Stomach (tissue), 4 donors: ENCODE measurements around the gene FADS6.

ENCODE experiments used
- EP300 ChIP-seq: sonication (generic); formaldehyde crosslinking; IDR thresholded peaks from one replicate; pipeline ENCODE4 v1.6.1; 2017; ENCODE audit warnings: antibody characterized with exemption
- POLR2A ChIP-seq, 4 donors: fragments of 450-650 bp; IDR thresholded peaks; one replicate each; pipeline ENCODE4 v1.6.1; 2016; ENCODE audit warnings: antibody characterized with exemption in 4 of 4, control low read depth in 2 of 4, mild to moderate bottlenecking in 1 of 4, moderate library complexity in 1 of 4
- POLR2AphosphoS5 ChIP-seq, 3 donors: sonication (generic); formaldehyde crosslinking; IDR thresholded peaks; one replicate each; pipeline ENCODE4 v1.6.1; 2016; ENCODE audit warnings: antibody characterized with exemption in 3 of 3
- TF ChIP-seq, protein P1 (sequence below), 7 experiments: fragments of 450-650 bp in 4 of 7; fragments of 200-600 bp in 3 of 7; sonication (generic) in 3 of 7; IDR thresholded peaks; one replicate each; pipeline ENCODE4 v1.5.1; 2016 to 2019; ENCODE audit warnings: antibody characterized with exemption in 7 of 7, control low read depth in 2 of 7, mild to moderate bottlenecking in 1 of 7

- TF ChIP-seq, protein P1, sequence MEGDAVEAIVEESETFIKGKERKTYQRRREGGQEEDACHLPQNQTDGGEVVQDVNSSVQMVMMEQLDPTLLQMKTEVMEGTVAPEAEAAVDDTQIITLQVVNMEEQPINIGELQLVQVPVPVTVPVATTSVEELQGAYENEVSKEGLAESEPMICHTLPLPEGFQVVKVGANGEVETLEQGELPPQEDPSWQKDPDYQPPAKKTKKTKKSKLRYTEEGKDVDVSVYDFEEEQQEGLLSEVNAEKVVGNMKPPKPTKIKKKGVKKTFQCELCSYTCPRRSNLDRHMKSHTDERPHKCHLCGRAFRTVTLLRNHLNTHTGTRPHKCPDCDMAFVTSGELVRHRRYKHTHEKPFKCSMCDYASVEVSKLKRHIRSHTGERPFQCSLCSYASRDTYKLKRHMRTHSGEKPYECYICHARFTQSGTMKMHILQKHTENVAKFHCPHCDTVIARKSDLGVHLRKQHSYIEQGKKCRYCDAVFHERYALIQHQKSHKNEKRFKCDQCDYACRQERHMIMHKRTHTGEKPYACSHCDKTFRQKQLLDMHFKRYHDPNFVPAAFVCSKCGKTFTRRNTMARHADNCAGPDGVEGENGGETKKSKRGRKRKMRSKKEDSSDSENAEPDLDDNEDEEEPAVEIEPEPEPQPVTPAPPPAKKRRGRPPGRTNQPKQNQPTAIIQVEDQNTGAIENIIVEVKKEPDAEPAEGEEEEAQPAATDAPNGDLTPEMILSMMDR (IDR thresholded peaks at IDR 0.05), result no peak
- no peak for TF ChIP-seq POLR2A (IDR thresholded peaks at IDR 0.05)
- no peak for TF ChIP-seq POLR2AphosphoS5 (IDR thresholded peaks at IDR 0.05)
- no peak for TF ChIP-seq EP300
Observed at GRCh38 chr17:74919440-74920305, 26.2 kb upstream of the FADS6 start.
